HepG2 (cell line): Measurements from ENCODE around the gene PIP5K1A. TPM values are rescaled to one million over a fixed set of nuclear protein-coding genes. Genes with fewer than 3 reads are reported as not detected.

Experiments used
- ARNT2 ChIP-seq: sonication (generic); formaldehyde crosslinking; IDR thresholded peaks from 2 replicates; pipeline ENCODE4 v1.8.0; 2022; ENCODE audit warnings: mild to moderate bottlenecking, low read depth, missing genetic modification reagents, moderate library complexity
- FOXJ3 ChIP-seq: sonication (generic); formaldehyde crosslinking; IDR thresholded peaks from 2 replicates; pipeline ENCODE4 v1.4.0; 2020; ENCODE audit warnings: missing genetic modification reagents, mild to moderate bottlenecking, borderline replicate concordance
- FOXK2 ChIP-seq: fragments of 450-650 bp; IDR thresholded peaks from 2 replicates; pipeline ENCODE4 v1.6.1; 2016
- HMGXB3 ChIP-seq: sonication (generic); formaldehyde crosslinking; IDR thresholded peaks from 2 replicates; pipeline ENCODE4 v1.4.0; 2020; ENCODE audit warnings: missing genetic modification reagents, borderline replicate concordance
- ONECUT2 ChIP-seq: sonication (generic); formaldehyde crosslinking; IDR thresholded peaks from 2 replicates; pipeline ENCODE4 v1.4.0; 2020; ENCODE audit warnings: missing genetic modification reagents
- SAP130 ChIP-seq: IDR thresholded peaks from 2 replicates; pipeline ENCODE4 v1.6.1; 2016; ENCODE audit warnings: low read depth
- SIX1 ChIP-seq: sonication (generic); formaldehyde crosslinking; IDR thresholded peaks from 2 replicates; pipeline ENCODE4 v1.4.0; 2020; ENCODE audit warnings: missing genetic modification reagents, borderline replicate concordance
- SYNCRIP ChIP-seq: fragments of 200-400 bp; formaldehyde crosslinking; IDR thresholded peaks from 2 replicates; pipeline ENCODE4 v1.6.1; 2018; ENCODE audit warnings: mild to moderate bottlenecking, low read depth, low read length; ENCODE audit not compliant: insufficient read depth
- TFAP4 ChIP-seq: sonication (generic); IDR thresholded peaks from 2 replicates; pipeline ENCODE4 v1.6.1; 2016; ENCODE audit warnings: low read depth, borderline replicate concordance
- ZBED4 ChIP-seq: sonication (generic); formaldehyde crosslinking; IDR thresholded peaks from 2 replicates; pipeline ENCODE4 v1.4.0; 2020; ENCODE audit warnings: missing genetic modification reagents, borderline replicate concordance
- ZNF143 ChIP-seq: sonication (generic); formaldehyde crosslinking; IDR thresholded peaks from 2 replicates; pipeline ENCODE4 v1.4.0; 2020; ENCODE audit warnings: missing genetic modification reagents
- ZNF18 ChIP-seq: sonication (generic); formaldehyde crosslinking; IDR thresholded peaks from 2 replicates; pipeline ENCODE4 v1.8.0; 2022; ENCODE audit warnings: mild to moderate bottlenecking, missing genetic modification reagents; ENCODE audit not compliant: insufficient replicate concordance
- ZNF850 ChIP-seq: sonication (generic); formaldehyde crosslinking; conservative IDR thresholded peaks from 2 replicates; pipeline ENCODE4 v1.9.0; 2021; ENCODE audit warnings: mild to moderate bottlenecking, missing genetic modification reagents
- polyA plus RNA-seq, 8 experiments: library from polyadenylated mRNA; depleted of rRNA in 3 of 8; stranded (reverse) in 7 of 8; unstranded in 1 of 8; fragments of >200 nt; fragmentation: Illumina TruSeq in 4 of 8; extraction: Trizol in 4 of 8; gene quantifications; 2 replicates each; pipeline versions ENCODE4 v1.2.1 to v1.2.3, GENCODE V29; 2011 to 2016; ENCODE audit warnings: low read depth in 4 of 8, missing spikeins in 1 of 8, mixed read lengths in 1 of 8; ENCODE audit not compliant: insufficient read depth in 1 of 8
- total RNA-seq, 5 experiments: library from RNA; depleted of rRNA; stranded (reverse); fragments of >200 nt; fragmentation: Illumina TruSeq; extraction: Trizol; gene quantifications; 2 replicates each; pipeline ENCODE4 v1.2.3, GENCODE V29; 2016; ENCODE audit warnings: low read depth in 1 of 5
- TF ChIP-seq, protein P1 (sequence below): sonication (generic); formaldehyde crosslinking; IDR thresholded peaks from 2 replicates; pipeline ENCODE4 v1.8.1; 2023; ENCODE audit warnings: missing genetic modification reagents, inconsistent platforms, borderline replicate concordance

Gene PIP5K1A
- total and polyA plus RNA-seq, 2 of the 13 experiments (the other 11 are each of a cell fraction or from before 2014, with no cell fraction given) = 45.3 to 65.1 TPM

DNA sequence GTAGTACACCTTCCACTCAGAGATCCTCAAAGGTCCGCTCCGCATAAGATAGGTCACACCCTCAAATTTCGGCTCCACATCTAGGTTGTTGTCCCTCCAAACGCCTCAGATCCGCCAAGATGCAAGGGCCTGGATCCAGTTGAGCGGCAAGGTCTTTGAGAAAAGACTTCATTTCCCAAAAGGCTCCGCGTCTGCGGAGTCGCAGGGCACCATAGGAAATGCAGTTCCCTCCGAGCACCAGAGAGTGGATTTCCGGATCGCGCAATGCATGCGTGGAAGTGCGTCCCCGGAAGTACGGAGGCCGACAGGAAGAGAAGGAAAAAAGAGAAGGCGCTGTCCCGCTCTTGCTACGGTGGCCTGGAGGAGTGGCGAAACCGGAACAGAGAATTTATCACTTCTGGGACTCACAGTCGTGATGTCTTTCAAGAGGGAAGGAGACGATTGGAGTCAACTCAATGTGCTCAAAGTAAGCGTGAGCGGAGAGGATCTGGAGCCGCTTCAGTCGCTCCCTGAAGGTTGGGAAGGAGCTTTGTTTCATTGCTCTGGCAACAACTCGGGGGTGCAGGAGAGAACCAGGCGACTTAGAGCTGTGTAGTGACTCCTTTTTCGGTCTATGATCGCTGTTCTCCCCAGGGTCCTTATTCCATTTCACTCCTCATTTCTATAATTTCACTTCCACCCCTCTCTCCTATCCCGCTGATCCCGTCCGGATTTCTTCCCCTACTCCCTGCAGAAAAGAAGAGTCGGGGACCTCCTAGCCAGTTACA lies 32.4 kb upstream of the PIP5K1A start, which contains the start of the genes LYSMD1 and SCNM1 (continued):
- TF ChIP-seq, protein P1, sequence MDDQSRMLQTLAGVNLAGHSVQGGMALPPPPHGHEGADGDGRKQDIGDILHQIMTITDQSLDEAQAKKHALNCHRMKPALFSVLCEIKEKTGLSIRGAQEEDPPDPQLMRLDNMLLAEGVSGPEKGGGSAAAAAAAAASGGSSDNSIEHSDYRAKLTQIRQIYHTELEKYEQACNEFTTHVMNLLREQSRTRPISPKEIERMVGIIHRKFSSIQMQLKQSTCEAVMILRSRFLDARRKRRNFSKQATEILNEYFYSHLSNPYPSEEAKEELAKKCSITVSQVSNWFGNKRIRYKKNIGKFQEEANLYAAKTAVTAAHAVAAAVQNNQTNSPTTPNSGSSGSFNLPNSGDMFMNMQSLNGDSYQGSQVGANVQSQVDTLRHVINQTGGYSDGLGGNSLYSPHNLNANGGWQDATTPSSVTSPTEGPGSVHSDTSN (CRISPR knock-in tag) = no peak; the same call in 1 of the 2 replicates
- TF ChIP-seq ARNT2 (no peak; the same call in 1 of the 2 replicates), ZNF18 (CRISPR knock-in tag) (no peak), SAP130 (CRISPR knock-in tag) (peak; percentile 99), FOXJ3 (CRISPR knock-in tag) (no peak; the same call in 1 of the 2 replicates), ZBED4 (CRISPR knock-in tag) (no peak), SIX1 (peak; percentile 70; the same call in 1 of the 2 replicates), ZNF143 (CRISPR knock-in tag) (peak; percentile 100), ONECUT2 (no peak), ZNF850 (no peak), HMGXB3 (CRISPR knock-in tag) (peak; percentile 97), TFAP4 (0 out of 2 replicates have a peak, but pooled peaks have one; percentile 15), FOXK2 (no peak; the same call in 1 of the 2 replicates), SYNCRIP (no peak)
